K562 (cell line): Measurements from ENCODE around the gene RNF141. TPM values are rescaled to one million over a fixed set of nuclear protein-coding genes. Genes with fewer than 3 reads are reported as not detected.

Source experiments
- AFF1 ChIP-seq, 2 experiments: fragments of 450-650 bp; IDR thresholded peaks; 2 replicates each; pipeline ENCODE4 v1.6.1; 2018; ENCODE audit warnings: mild to moderate bottlenecking in 2 of 2, low read depth in 1 of 2; ENCODE audit not compliant: partially characterized antibody in 2 of 2
- CAMTA2 ChIP-seq: fragments of 250-450 bp; sonication (Bioruptor Pico); conservative IDR thresholded peaks from 2 replicates; pipeline ENCODE4 v1.5.1; 2022
- ESRRA ChIP-seq: fragments of 450-650 bp; IDR thresholded peaks from 2 replicates; pipeline ENCODE4 v1.6.1; 2014; ENCODE audit warnings: low read depth, mild to moderate bottlenecking, moderate library complexity, borderline replicate concordance
- GABPB2 ChIP-seq: fragments of 250-450 bp; sonication (Bioruptor Pico); conservative IDR thresholded peaks from 2 replicates; pipeline ENCODE4 v1.5.1; 2021; ENCODE audit warnings: mild to moderate bottlenecking
- HBP1 ChIP-seq: fragments of 450-650 bp; formaldehyde crosslinking; IDR thresholded peaks from 2 replicates; pipeline ENCODE4 v1.4.0; 2022; ENCODE audit warnings: missing genetic modification characterization
- KDM1A ChIP-seq, 2 experiments: fragments of 450-650 bp; IDR thresholded peaks; 2 replicates each; pipeline ENCODE4 v1.6.1; 2016; ENCODE audit warnings: mild to moderate bottlenecking in 2 of 2
- KDM4B ChIP-seq, 2 experiments: fragments of 450-650 bp in 1 of 2; sonication (generic) in 1 of 2; IDR thresholded peaks; 2 replicates each; pipeline ENCODE4 v1.6.1; 2016 to 2017; ENCODE audit warnings: borderline replicate concordance in 2 of 2, antibody characterized with exemption in 1 of 2, low read depth in 1 of 2, mild to moderate bottlenecking in 1 of 2
- NELFE ChIP-seq: IDR thresholded peaks from 2 replicates; pipeline ENCODE4 v1.6.1; 2011; ENCODE audit warnings: mild to moderate bottlenecking; ENCODE audit not compliant: insufficient read depth, insufficient read length
- RCOR1 ChIP-seq, 2 experiments: IDR thresholded peaks; 2 replicates each; pipeline ENCODE4 v1.6.1; 2012; ENCODE audit warnings: low read depth in 2 of 2, low read length in 2 of 2, borderline replicate concordance in 1 of 2, improper control_type of control experiment in 1 of 2
- XRCC3 ChIP-seq: fragments of 450-650 bp; IDR thresholded peaks from 2 replicates; pipeline ENCODE4 v1.6.1; 2017; ENCODE audit warnings: mild to moderate bottlenecking, moderate library complexity
- ZNF143 ChIP-seq: sonication (generic); formaldehyde crosslinking; IDR thresholded peaks from 2 replicates; pipeline ENCODE4 v1.9.0; 2022; ENCODE audit warnings: mild to moderate bottlenecking, missing genetic modification reagents
- polyA plus RNA-seq, 8 experiments: library from polyadenylated mRNA; depleted of rRNA in 4 of 8; stranded (reverse) in 5 of 8; unstranded in 3 of 8; fragments of >200 nt; fragmentation: Nextera tagmentation in 2 of 8; fragmentation: Illumina TruSeq in 1 of 8; extraction: Ambion mirVana in 2 of 8; extraction: Trizol in 1 of 8; gene quantifications; 2 replicates each; pipeline versions ENCODE4 v1.2.1 to v1.2.3, GENCODE V29; 2011 to 2014; ENCODE audit warnings: inconsistent platforms in 1 of 8, missing spikeins in 1 of 8
- total RNA-seq, 7 experiments: library from RNA; depleted of rRNA in 6 of 7; stranded (reverse); fragments of >200 nt in 6 of 7; fragmentation: Illumina TruSeq in 2 of 7; extraction: Trizol in 2 of 7; gene quantifications; 2 replicates each; pipeline versions ENCODE4 v1.2.1 to v1.2.3, GENCODE V29; 2011 to 2021; ENCODE audit warnings: low replicate concordance in 1 of 7
- TF ChIP-seq, protein P1 (sequence below): fragments of 450-650 bp; IDR thresholded peaks from 2 replicates; pipeline ENCODE4 v1.6.1; 2016; ENCODE audit warnings: low read depth
- TF ChIP-seq, protein P2 (sequence below): fragments of 250-450 bp; sonication (Bioruptor Pico); IDR thresholded peaks from 2 replicates; pipeline ENCODE4 v1.5.0; 2021

Gene RNF141
- total and polyA plus RNA-seq, 9 of the 15 experiments (the other 6 are each of a cell fraction or from before 2014, with no cell fraction given), result 9.7 to 51.9 (median 18.9) TPM

GRCh38 chr11:10540915-10541560, at the start of gene RNF141 (continued):
- TF ChIP-seq, protein P1, sequence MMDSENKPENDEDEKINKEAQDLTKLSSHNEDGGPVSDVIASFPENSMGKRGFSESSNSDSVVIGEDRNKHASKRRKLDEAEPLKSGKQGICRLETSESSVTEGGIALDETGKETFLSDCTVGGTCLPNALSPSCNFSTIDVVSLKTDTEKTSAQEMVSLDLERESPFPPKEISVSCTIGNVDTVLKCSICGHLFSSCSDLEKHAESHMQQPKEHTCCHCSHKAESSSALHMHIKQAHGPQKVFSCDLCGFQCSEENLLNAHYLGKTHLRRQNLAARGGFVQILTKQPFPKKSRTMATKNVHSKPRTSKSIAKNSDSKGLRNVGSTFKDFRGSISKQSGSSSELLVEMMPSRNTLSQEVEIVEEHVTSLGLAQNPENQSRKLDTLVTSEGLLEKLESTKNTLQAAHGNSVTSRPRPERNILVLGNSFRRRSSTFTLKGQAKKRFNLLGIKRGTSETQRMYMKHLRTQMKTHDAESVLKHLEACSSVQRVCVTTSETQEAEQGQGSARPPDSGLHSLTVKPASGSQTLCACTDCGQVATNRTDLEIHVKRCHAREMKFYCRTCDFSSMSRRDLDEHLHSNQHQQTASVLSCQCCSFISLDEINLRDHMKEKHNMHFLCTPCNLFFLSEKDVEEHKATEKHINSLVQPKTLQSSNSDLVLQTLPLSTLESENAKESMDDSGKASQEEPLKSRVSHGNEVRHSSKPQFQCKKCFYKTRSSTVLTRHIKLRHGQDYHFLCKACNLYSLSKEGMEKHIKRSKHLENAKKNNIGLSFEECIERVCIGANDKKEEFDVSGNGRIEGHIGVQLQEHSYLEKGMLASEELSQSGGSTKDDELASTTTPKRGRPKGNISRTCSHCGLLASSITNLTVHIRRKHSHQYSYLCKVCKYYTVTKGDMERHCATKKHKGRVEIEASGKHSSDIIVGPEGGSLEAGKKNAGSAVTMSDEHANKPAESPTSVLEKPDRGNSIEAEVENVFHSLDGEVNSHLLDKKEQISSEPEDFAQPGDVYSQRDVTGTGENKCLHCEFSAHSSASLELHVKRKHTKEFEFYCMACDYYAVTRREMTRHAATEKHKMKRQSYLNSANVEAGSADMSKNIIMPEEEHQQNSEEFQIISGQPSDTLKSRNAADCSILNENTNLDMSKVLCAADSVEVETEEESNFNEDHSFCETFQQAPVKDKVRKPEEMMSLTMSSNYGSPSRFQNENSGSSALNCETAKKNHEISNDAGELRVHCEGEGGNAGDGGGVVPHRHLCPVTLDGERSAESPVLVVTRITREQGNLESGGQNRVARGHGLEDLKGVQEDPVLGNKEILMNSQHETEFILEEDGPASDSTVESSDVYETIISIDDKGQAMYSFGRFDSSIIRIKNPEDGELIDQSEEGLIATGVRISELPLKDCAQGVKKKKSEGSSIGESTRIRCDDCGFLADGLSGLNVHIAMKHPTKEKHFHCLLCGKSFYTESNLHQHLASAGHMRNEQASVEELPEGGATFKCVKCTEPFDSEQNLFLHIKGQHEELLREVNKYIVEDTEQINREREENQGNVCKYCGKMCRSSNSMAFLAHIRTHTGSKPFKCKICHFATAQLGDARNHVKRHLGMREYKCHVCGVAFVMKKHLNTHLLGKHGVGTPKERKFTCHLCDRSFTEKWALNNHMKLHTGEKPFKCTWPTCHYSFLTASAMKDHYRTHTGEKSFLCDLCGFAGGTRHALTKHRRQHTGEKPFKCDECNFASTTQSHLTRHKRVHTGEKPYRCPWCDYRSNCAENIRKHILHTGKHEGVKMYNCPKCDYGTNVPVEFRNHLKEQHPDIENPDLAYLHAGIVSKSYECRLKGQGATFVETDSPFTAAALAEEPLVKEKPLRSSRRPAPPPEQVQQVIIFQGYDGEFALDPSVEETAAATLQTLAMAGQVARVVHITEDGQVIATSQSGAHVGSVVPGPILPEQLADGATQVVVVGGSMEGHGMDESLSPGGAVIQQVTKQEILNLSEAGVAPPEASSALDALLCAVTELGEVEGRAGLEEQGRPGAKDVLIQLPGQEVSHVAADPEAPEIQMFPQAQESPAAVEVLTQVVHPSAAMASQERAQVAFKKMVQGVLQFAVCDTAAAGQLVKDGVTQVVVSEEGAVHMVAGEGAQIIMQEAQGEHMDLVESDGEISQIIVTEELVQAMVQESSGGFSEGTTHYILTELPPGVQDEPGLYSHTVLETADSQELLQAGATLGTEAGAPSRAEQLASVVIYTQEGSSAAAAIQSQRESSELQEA, result no peak
- TF ChIP-seq KDM4B (IDR thresholded peaks at IDR 0.05; ENCODE audit: borderline replicate concordance in 2 of 2, low read depth in 1 of 2), result no peak
- TF ChIP-seq RCOR1 (IDR thresholded peaks at IDR 0.05; ENCODE audit: borderline replicate concordance in 1 of 2, low read depth in 2 of 2, low read length in 2 of 2), result peak in 1 of 2 experiments; percentile 71; a peak in 1 of 4 replicates
- TF ChIP-seq CAMTA2 (CRISPR knock-in tag), result no peak
- TF ChIP-seq ESRRA, result peak; percentile 73; the same call in 1 of the 2 replicates
- TF ChIP-seq NELFE, result no peak
- no peak for TF ChIP-seq XRCC3
- no peak for TF ChIP-seq GABPB2 (CRISPR knock-in tag)
- TF ChIP-seq AFF1 (IDR thresholded peaks at IDR 0.05; ENCODE audit: low read depth in 1 of 2, partially characterized antibody in 2 of 2), result no peak
- TF ChIP-seq, protein P2, sequence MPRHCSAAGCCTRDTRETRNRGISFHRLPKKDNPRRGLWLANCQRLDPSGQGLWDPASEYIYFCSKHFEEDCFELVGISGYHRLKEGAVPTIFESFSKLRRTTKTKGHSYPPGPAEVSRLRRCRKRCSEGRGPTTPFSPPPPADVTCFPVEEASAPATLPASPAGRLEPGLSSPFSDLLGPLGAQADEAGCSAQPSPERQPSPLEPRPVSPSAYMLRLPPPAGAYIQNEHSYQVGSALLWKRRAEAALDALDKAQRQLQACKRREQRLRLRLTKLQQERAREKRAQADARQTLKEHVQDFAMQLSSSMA (CRISPR knock-in tag), result no peak
- TF ChIP-seq KDM1A (IDR thresholded peaks at IDR 0.05), result no peak
- no peak for TF ChIP-seq ZNF143 (CRISPR knock-in tag)
- TF ChIP-seq HBP1 (CRISPR knock-in tag), result no peak
